ENCODE data around the gene NFKB1. TPM values are rescaled to one million over a fixed set of nuclear protein-coding genes. Genes with fewer than 3 reads are reported as not detected.

The NFKB1 gene
- polyA plus RNA-seq (2012; ENCODE audit: insufficient read depth, insufficient read length, low read depth): 11.9 TPM

DNA sequence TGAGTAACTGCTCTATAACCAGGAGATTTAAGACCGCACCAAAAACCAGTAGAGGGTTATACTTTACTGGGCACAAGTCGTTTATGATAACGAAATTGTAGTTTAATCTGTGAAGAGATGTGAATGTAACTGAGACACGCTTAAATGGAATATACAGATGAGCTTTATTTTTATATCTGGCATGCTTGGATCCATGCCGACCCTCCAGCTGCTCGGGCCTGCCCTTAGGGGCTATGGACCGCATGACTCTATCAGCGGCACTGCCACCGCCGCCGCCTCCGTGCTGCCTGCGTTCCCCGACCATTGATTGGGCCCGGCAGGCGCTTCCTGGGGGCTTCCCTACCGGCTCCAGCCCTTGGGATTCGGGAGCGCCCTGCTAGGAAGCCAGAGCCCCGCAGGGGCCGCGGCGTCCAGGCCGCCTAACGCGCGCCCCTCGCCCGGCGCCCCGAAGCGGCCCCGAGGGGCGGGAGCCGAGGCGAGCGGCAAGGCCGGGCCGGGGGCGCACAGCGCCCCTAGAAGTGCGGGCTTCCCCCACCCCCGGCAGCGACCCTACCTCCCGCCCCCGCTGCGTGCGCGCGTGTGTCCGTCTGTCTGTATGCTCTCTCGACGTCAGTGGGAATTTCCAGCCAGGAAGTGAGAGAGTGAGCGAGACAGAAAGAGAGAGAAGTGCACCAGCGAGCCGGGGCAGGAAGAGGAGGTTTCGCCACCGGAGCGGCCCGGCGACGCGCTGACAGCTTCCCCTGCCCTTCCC, at the start of gene NFKB1:
Gene NFKB1, plus strand, starts transcription at position 664 of the 751 bp plus-strand sequence. CDS start 24,160 bp downstream, outside the sequence.
- no peak for TF ChIP-seq CTCF (IDR thresholded peaks at IDR 0.05; ENCODE audit: low read depth, low read length)
- no peaks in the 10 kb centered on the region for H3K27me3 ChIP-seq
- peak within 1 kb of the TSS; percentile 93 for H3K4me3 ChIP-seq (ENCODE audit: low read depth, low read length)
- no peaks in the 10 kb centered on the region for H3K4me1 ChIP-seq
- no peaks in the 10 kb centered on the region for H3K36me3 ChIP-seq
- peak; percentile 82 for DNase-seq
- no peaks in the 10 kb centered on the region for H3K9me3 ChIP-seq

DNA sequence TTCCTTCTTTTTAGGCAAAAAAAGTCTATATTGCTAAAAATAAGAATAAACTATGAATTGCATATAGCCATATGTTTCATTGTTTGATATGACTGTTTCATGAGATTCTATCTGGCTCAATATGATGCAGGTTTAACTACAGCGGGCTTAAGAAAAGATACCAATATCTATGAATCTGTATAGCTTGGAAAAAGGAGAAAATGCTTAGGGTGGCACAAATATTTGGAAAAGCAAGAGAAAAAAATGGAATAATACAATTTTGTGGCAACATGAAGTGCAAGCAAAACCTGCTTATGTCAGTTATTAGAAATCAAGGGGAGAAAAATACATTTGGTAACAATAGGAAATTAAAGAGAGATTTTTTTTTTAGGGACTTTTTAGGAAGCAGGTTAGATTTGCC, 48.3 kb upstream of the NFKB1 start:
- Histone ChIP-seq H3K9me3 (no peaks in the 10 kb centered on the region), H3K36me3 (no peaks in the 10 kb centered on the region), H3K4me1 (no peaks in the 10 kb centered on the region), H3K4me3 (ENCODE audit: low read depth, low read length) (no peak overlapping the region), H3K27me3 (no peaks in the 10 kb centered on the region)
- DNase-seq: no peak
- no peak for TF ChIP-seq CTCF (IDR thresholded peaks at IDR 0.05; ENCODE audit: low read depth, low read length)

GRCh38 chr4:102453827-102454226, 47.3 kb upstream of the NFKB1 start:
- TF ChIP-seq CTCF (IDR thresholded peaks at IDR 0.05; ENCODE audit: low read depth, low read length): no peak
- Histone ChIP-seq H3K27me3 (no peaks in the 10 kb centered on the region), H3K9me3 (no peaks in the 10 kb centered on the region), H3K4me3 (ENCODE audit: low read depth, low read length) (no peak overlapping the region), H3K36me3 (no peaks in the 10 kb centered on the region), H3K4me1 (no peaks in the 10 kb centered on the region)
- no peak for DNase-seq

- H3K36me3 ChIP-seq: no peaks in the 10 kb centered on the region
- no peaks in the 10 kb centered on the region for H3K9me3 ChIP-seq
- H3K4me3 ChIP-seq (ENCODE audit: low read depth, low read length): no peak overlapping the region
- no peaks in the 10 kb centered on the region for H3K27me3 ChIP-seq
- no peak for TF ChIP-seq CTCF (IDR thresholded peaks at IDR 0.05; ENCODE audit: low read depth, low read length)
- H3K4me1 ChIP-seq: no peaks in the 10 kb centered on the region
- DNase-seq: no peak
Observed at GRCh38 chr4:102454268-102454667, 46.9 kb upstream of the NFKB1 start.

DNA sequence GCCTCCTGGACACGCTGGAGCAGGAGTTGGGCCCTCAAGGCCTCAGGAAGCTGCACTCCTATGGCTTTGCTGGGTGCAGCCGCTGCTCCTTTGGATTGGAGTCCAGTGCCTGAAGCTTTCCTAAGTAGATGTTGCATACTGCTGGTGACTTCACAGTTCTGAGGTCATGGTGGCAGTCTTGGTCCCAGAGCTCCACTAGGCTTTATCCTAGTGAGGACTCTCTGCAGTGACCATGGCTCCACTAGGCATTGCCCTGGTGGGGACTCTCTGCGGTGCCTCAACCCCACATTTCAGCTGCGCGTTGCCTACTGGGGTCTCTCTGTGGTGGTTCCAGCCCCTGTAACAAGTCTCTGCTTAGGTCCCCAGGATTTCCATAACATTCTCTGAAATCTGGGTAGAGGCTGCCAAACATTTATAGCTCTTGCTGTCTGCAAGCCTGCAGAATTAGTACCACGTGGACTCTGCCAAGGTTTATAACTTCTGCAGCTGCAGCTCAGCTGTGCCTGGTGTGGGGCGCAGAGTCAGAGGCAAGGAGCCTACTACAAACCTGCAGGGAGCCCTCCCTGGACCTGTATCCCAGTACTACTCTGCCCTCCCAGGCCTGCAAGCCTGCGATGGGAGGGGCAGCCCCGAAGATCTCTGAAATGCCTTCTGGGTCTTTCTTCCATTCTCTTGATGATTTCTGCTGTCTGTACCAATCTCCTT, 46.0 kb upstream of the NFKB1 start:
- no peak for TF ChIP-seq CTCF (IDR thresholded peaks at IDR 0.05; ENCODE audit: low read depth, low read length)
- H3K27me3 ChIP-seq: no peaks in the 10 kb centered on the region
- no peak for DNase-seq

DNA sequence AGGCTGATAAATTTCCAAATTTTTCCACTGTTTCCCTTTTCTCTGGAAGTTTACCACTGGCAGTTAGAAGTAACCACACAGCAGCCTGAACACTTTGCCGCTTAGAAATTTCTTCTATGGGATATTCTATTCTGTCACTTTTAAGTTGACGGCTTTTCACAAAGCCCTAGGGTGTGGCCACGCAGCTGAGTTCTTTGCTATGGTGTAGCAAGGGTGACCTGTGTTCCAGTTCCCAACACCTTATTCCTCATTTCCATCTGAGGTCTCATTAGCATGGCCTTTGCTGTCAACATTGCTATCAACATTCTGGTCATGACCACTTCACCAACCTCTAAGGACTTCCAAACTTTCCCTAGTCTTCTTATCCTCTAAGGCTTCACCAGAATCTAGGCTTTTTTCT, 45.4 kb upstream of the NFKB1 start:
- Histone ChIP-seq H3K27me3 (no peaks in the 10 kb centered on the region), H3K4me3 (ENCODE audit: low read depth, low read length) (no peak overlapping the region), H3K9me3 (no peaks in the 10 kb centered on the region), H3K4me1 (no peaks in the 10 kb centered on the region), H3K36me3 (no peaks in the 10 kb centered on the region)
- TF ChIP-seq CTCF (IDR thresholded peaks at IDR 0.05; ENCODE audit: low read depth, low read length): no peak
- no peak for DNase-seq

More for the DNA sequence above, 46.0 kb upstream of the NFKB1 start:
- H3K36me3 ChIP-seq: no peaks in the 10 kb centered on the region
- no peaks in the 10 kb centered on the region for H3K9me3 ChIP-seq
- no peaks in the 10 kb centered on the region for H3K4me1 ChIP-seq
- no peak overlapping the region for H3K4me3 ChIP-seq (ENCODE audit: low read depth, low read length)

All from BE2C (cell line).